ENCODE results near the gene MRPL44. TPM values are rescaled to one million over a fixed set of nuclear protein-coding genes. Genes with fewer than 3 reads are reported as not detected.

Gene MRPL44
- total and polyA plus RNA-seq, 2 of the 13 experiments (the other 11 are each of a cell fraction or from before 2014, with no cell fraction given), result 38.4 to 78.0 TPM

- intact Hi-C loops (cut with micrococcal nuclease; ENCODE audit: unreplicated experiment) (loop anchor here (2.0 kb wide), 1 partner anchor 66 kb away; the partner anchor contains the start of gene SERPINE2), in situ Hi-C loops (cut with HindIII; ENCODE audit: extremely low pct_ligation_motif_present, low pct_unique_long_range_greater_than_20kb) (no loop called here)
- Histone ChIP-seq H3K27me3 (ENCODE audit: control insufficient read depth in 1 of 2, insufficient read depth in 2 of 2, low read length in 2 of 2) (no peaks in the 10 kb centered on the region), H3K79me2 (ENCODE audit: insufficient read depth, low read length) (no peaks in the 10 kb centered on the region), H3K36me3 (replicated peaks in 1 of 2; ENCODE audit: control insufficient read depth in 1 of 2, insufficient read depth in 2 of 2, low read length in 2 of 2) (peaks cover 0 to 4% of the 10 kb centered on the region in 2 experiments; a peak in 2 of 5 replicates), H3K27ac (ENCODE audit: extremely low read length, insufficient read depth, low read length) (no peak overlapping the region), H3K9me3 (ENCODE audit: low read length) (no peaks in the 10 kb centered on the region), H4K20me1 (ENCODE audit: insufficient read depth, low read length) (no peaks in the 10 kb centered on the region), H3K4me2 (ENCODE audit: low read depth, low read length) (peak overlapping the region; percentile 59), H3K4me3 (replicated peaks in 1 of 3; ENCODE audit: insufficient read depth in 1 of 3, low read depth in 2 of 3, low read length in 3 of 3) (0 out of 6 replicates have a peak overlapping the region, but pooled peaks of 1 of the 3 experiments have one; percentile 4), H2AFZ (ENCODE audit: low read length) (no peak overlapping the region), H3K9ac (ENCODE audit: insufficient read depth, low read depth, low read length) (no peak overlapping the region), H3K4me1 (ENCODE audit: insufficient read depth, low read length) (peaks cover 16% of the 10 kb centered on the region)
- ATAC-seq (peak; percentile 93), DNase-seq (ENCODE audit: low spot score) (peak; percentile 59), FAIRE-seq (peak; percentile 28)
- POLR2A ChIA-PET, result interaction anchor here (0.9 to 1.1 kb wide), 3 partner anchors 17 to 312 kb away, joined by 3 to 4 read pairs (median 3); no protein-coding TSS in a partner anchor
- WGBS (ENCODE audit: low lambda C conversion rate), result 8% methylated on average over 7 of the region's 7 CpGs
- no TSS peak for BruUV-seq (replicated peaks)
- CTCF ChIA-PET (ENCODE audit: low intra/inter-chr PET ratio, low total read pairs), result interaction anchor here (1.0 to 4.6 kb wide), 2 partner anchors 21 to 311 kb away, joined by 3 to 120 read pairs; no protein-coding TSS in a partner anchor
- TF ChIP-seq NR2C2 (CRISPR knock-in tag; IDR thresholded peaks at IDR 0.05; ENCODE audit: borderline replicate concordance) (peak; percentile 88), NFYC (CRISPR knock-in tag; IDR thresholded peaks at IDR 0.05) (no peak), HOXA3 (CRISPR knock-in tag; IDR thresholded peaks at IDR 0.05) (peak; percentile 18; the same call in 1 of the 2 replicates), SIX1 (CRISPR knock-in tag; IDR thresholded peaks at IDR 0.05; ENCODE audit: borderline replicate concordance) (no peak), CBX5 (CRISPR knock-in tag; IDR thresholded peaks at IDR 0.05; ENCODE audit: borderline replicate concordance) (peak; percentile 21; the same call in 1 of the 2 replicates), HNF1A (IDR thresholded peaks at IDR 0.05; ENCODE audit: low read depth) (no peak), HNF1A (CRISPR knock-in tag; IDR thresholded peaks at IDR 0.05; ENCODE audit: borderline replicate concordance) (no peak), ETV5 (CRISPR knock-in tag; IDR thresholded peaks at IDR 0.05; ENCODE audit: borderline replicate concordance) (peak; percentile 27; the same call in 1 of the 2 replicates), ERF (CRISPR knock-in tag; IDR thresholded peaks at IDR 0.05) (peak; percentile 46; the same call in 1 of the 2 replicates), RCOR2 (CRISPR knock-in tag; IDR thresholded peaks at IDR 0.05) (no peak), FOXA3 (CRISPR knock-in tag; IDR thresholded peaks at IDR 0.05) (peak; percentile 39), ZKSCAN5 (CRISPR knock-in tag; IDR thresholded peaks at IDR 0.05) (peak; percentile 96), ZNF781 (CRISPR knock-in tag; IDR thresholded peaks at IDR 0.05; ENCODE audit: borderline replicate concordance, not compliant biosample characterization) (no peak), PCBP1 (IDR thresholded peaks at IDR 0.05; ENCODE audit: borderline replicate concordance, low read depth, low read length) (no peak), ZNF225 (CRISPR knock-in tag; IDR thresholded peaks at IDR 0.05) (no peak), ZNF441 (CRISPR knock-in tag; IDR thresholded peaks at IDR 0.05; ENCODE audit: borderline replicate concordance) (no peak), KMT2B (CRISPR knock-in tag; IDR thresholded peaks at IDR 0.05) (no peak), PITX1 (CRISPR knock-in tag; IDR thresholded peaks at IDR 0.05) (peak; percentile 21; the same call in 1 of the 2 replicates), RXRB (CRISPR knock-in tag; IDR thresholded peaks at IDR 0.05; ENCODE audit: borderline replicate concordance) (peak; percentile 88), CCDC6 (CRISPR knock-in tag; IDR thresholded peaks at IDR 0.05) (0 out of 2 replicates have a peak, but pooled peaks have one; percentile 34), SNRNP70 (IDR thresholded peaks at IDR 0.05; ENCODE audit: low read depth, low read length) (no peak), SIX4 (CRISPR knock-in tag; IDR thresholded peaks at IDR 0.05) (peak; percentile 33; the same call in 1 of the 2 replicates), FLYWCH1 (CRISPR knock-in tag; IDR thresholded peaks at IDR 0.05) (no peak), TGIF2 (CRISPR knock-in tag; IDR thresholded peaks at IDR 0.05) (peak; percentile 34; the same call in 1 of the 2 replicates)
Measured at GRCh38 chr2:223972656-223973102, 15.4 kb downstream of the MRPL44 start.

All from HepG2 (cell line).